Endothelial cell of umbilical vein (primary cell): ENCODE results near the gene PDIA5. TPM values are rescaled to one million over a fixed set of nuclear protein-coding genes. Genes with fewer than 3 reads are reported as not detected.

Source experiments
- BruUV-seq: library from RNA; stranded (reverse); fragments of 400-500 nt; replicated peaks from 2 replicates; lab custom pipeline; 2021; lab: Mats Ljungman, UMichigan
- CTCF ChIA-PET: fragments of 300-600, 350-600 bp; sonication (Branson Sonifier 250); formaldehyde crosslinking; loops from one replicate; lab custom pipeline; 2021; ENCODE audit warnings: antibody characterized with exemption, inconsistent platforms; lab: Charles Lee
- POLR2A ChIA-PET: fragments of 300-600, 350-600 bp; sonication (Branson Sonifier 250); formaldehyde crosslinking; loops from one replicate; lab custom pipeline; 2021; ENCODE audit warnings: antibody characterized with exemption, inconsistent platforms; lab: Charles Lee
- DNase-seq: peaks from one replicate; pipeline ENCODE4 v3.0.0-alpha.2; 2011; ENCODE audit warnings: low read depth, low spot score
- FAIRE-seq: peaks from 2 replicates; lab custom pipeline; 2011; peaks lifted over from hg19 to GRCh38; lab: Jason Lieb, UNC
- H2AFZ ChIP-seq: 2 replicates; pipeline ENCODE4 v1.6.0; 2012; ENCODE audit warnings: low read depth, low read length, control low read depth, inconsistent platforms
- H3K27ac ChIP-seq: 2 replicates; pipeline ENCODE4 v1.5.1; 2011; ENCODE audit warnings: low read depth, mild to moderate bottlenecking, control low read depth, low read length, moderate library complexity; ENCODE audit not compliant: insufficient read depth
- H3K27me3 ChIP-seq, 2 experiments: 2 replicates each; pipeline versions ENCODE4 v1.6.0 to v1.6.1; 2011; ENCODE audit warnings: low read length in 2 of 2, mixed read lengths in 1 of 2; ENCODE audit not compliant: control insufficient read depth in 2 of 2, insufficient read depth in 2 of 2
- H3K36me3 ChIP-seq, 2 experiments: 2 replicates in 1 of 2; 3 replicates in 1 of 2; pipeline ENCODE4 v1.5.1; 2011; ENCODE audit warnings: low read length in 2 of 2, mild to moderate bottlenecking in 1 of 2, moderate library complexity in 1 of 2; ENCODE audit not compliant: control insufficient read depth in 2 of 2, insufficient read depth in 2 of 2; ENCODE audit errors: extremely low read depth in 1 of 2
- H3K4me1 ChIP-seq: 3 replicates; pipeline ENCODE4 v1.5.1; 2011; ENCODE audit warnings: mild to moderate bottlenecking, low read length; ENCODE audit not compliant: control insufficient read depth, insufficient read depth; ENCODE audit errors: extremely low read depth
- H3K4me2 ChIP-seq: 2 replicates; pipeline ENCODE4 v1.6.1; 2011; ENCODE audit warnings: low read length, control low read depth, mixed read lengths; ENCODE audit not compliant: insufficient read depth
- H3K4me3 ChIP-seq, 3 experiments: fragments of 200-600 bp in 1 of 3; sonication (generic), shearing (Covaris generic) in 1 of 3; replicated peaks in 1 of 3; 2 replicates each; pipeline ENCODE4 v1.5.1; 2011 to 2016; ENCODE audit warnings: control low read depth in 3 of 3, low read length in 3 of 3, mild to moderate bottlenecking in 2 of 3, inconsistent platforms in 1 of 3, low read depth in 1 of 3, moderate library complexity in 1 of 3; ENCODE audit not compliant: insufficient read depth in 1 of 3
- H3K79me2 ChIP-seq: 2 replicates; pipeline ENCODE4 v1.6.0; 2012; ENCODE audit warnings: low read length, inconsistent platforms; ENCODE audit not compliant: control insufficient read depth, insufficient read depth
- H3K9ac ChIP-seq: replicated peaks from 2 replicates; pipeline ENCODE3; 2011; ENCODE audit warnings: low read length, control low read depth; ENCODE audit not compliant: insufficient read depth; ENCODE audit errors: extremely low read depth
- H3K9me1 ChIP-seq: replicated peaks from 3 replicates; pipeline ENCODE4 v1.6.0; 2011; ENCODE audit warnings: mild to moderate bottlenecking, low read length; ENCODE audit not compliant: control insufficient read depth, insufficient read depth; ENCODE audit errors: extremely low read depth
- H3K9me3 ChIP-seq: replicated peaks from 2 replicates; pipeline ENCODE4 v1.5.1; 2012; ENCODE audit warnings: low read length, inconsistent platforms; ENCODE audit not compliant: control insufficient read depth, insufficient read depth
- H4K20me1 ChIP-seq: replicated peaks from 2 replicates; pipeline ENCODE3; 2011; ENCODE audit warnings: mild to moderate bottlenecking, low read length; ENCODE audit not compliant: control insufficient read depth, insufficient read depth; ENCODE audit errors: extremely low read depth
- CTCF ChIP-seq, 2 donors: IDR thresholded peaks; 1 replicate in 1 of 2; 2 replicates in 1 of 2; pipeline ENCODE4 v1.5.1; 2011; ENCODE audit warnings: low read length in 2 of 2, mild to moderate bottlenecking in 2 of 2, moderate library complexity in 2 of 2, control low read depth in 1 of 2, inconsistent platforms in 1 of 2, low read depth in 1 of 2; ENCODE audit not compliant: insufficient read depth in 1 of 2; ENCODE audit errors: extremely low read depth in 1 of 2
- EZH2 ChIP-seq: IDR thresholded peaks from 2 replicates; pipeline ENCODE4 v1.6.1; 2012; ENCODE audit warnings: borderline replicate concordance, low read depth, mild to moderate bottlenecking, moderate library complexity, low read length, inconsistent platforms; ENCODE audit not compliant: severe bottlenecking
- FOS ChIP-seq: IDR thresholded peaks from 2 replicates; pipeline ENCODE4 v1.6.1; 2011; ENCODE audit warnings: mild to moderate bottlenecking, low read length, moderate library complexity, borderline replicate concordance; ENCODE audit not compliant: insufficient read depth
- MYC ChIP-seq: IDR thresholded peaks from one replicate; pipeline ENCODE4 v1.6.1; 2011; ENCODE audit warnings: mild to moderate bottlenecking, low read depth, low read length
- POLR2A ChIP-seq: IDR thresholded peaks from 2 replicates; pipeline ENCODE4 v1.6.1; 2012; ENCODE audit warnings: low read depth, mild to moderate bottlenecking, control low read depth, low read length
- dilution Hi-C: fragments of 300-500 bp; cut with MboI; formaldehyde crosslinking; loops from one replicate; pipeline ENCODE4 v1.15.0; 2019; ENCODE audit warnings: low sequenced_read_pairs; ENCODE audit not compliant: extremely low pct_ligation_motif_present
- intact Hi-C: fragments of 100-400 bp; cut with micrococcal nuclease; formaldehyde crosslinking; loops from one replicate; pipeline ENCODE4 v1.10.0; 2022
- polyA plus RNA-seq, 4 experiments: library from polyadenylated mRNA; depleted of rRNA in 3 of 4; stranded (reverse) in 3 of 4; unstranded in 1 of 4; fragments of >200 nt; gene quantifications; 2 replicates each; pipeline versions ENCODE4 v1.2.1 to v1.2.3, GENCODE V29; 2011 to 2012; ENCODE audit warnings: missing spikeins in 1 of 4
- total RNA-seq: library from RNA; stranded (reverse); gene quantifications from 2 replicates; pipeline ENCODE4 v1.2.3, GENCODE V29; 2021

The PDIA5 gene
- total and polyA plus RNA-seq, 2 donors (not counting 3 experiments of a cell fraction or from before 2014, with no cell fraction given), result 55.7 to 85.6 TPM

- no peak overlapping the region for H3K9ac ChIP-seq
- H4K20me1 ChIP-seq, result no peaks in the 10 kb centered on the region
- FAIRE-seq (no peak), DNase-seq (no peak)
- H3K79me2 ChIP-seq, result no peaks in the 10 kb centered on the region
- H3K4me2 ChIP-seq, result no peak overlapping the region
- dilution Hi-C loops, result no loop called here
- CTCF ChIA-PET, result no interaction called here
- TF ChIP-seq EZH2, result no peak
- POLR2A ChIA-PET, result interaction anchor here (0.7 kb wide), 1 partner anchor 132 kb away, joined by 6 read pairs; no protein-coding TSS in a partner anchor
- no peak overlapping the region for H3K27ac ChIP-seq
- H3K4me1 ChIP-seq, result peaks cover 10% of the 10 kb centered on the region
- intact Hi-C loops, result no loop called here
- no peaks in the 10 kb centered on the region for H3K9me1 ChIP-seq
- BruUV-seq, result no TSS peak
- no peaks in the 10 kb centered on the region for H3K9me3 ChIP-seq
- no peak overlapping the region for H2AFZ ChIP-seq
- no peak overlapping the region for H3K4me3 ChIP-seq
- peaks cover 21 to 46% of the 10 kb centered on the region in 2 experiments for H3K36me3 ChIP-seq
- no peaks in the 10 kb centered on the region for H3K27me3 ChIP-seq
Observed at GRCh38 chr3:123159926-123160635, 93.3 kb downstream of the PDIA5 start.

- Histone ChIP-seq H3K4me1 (peaks cover 10% of the 10 kb centered on the region), H3K27me3 (no peaks in the 10 kb centered on the region), H3K9me1 (no peaks in the 10 kb centered on the region), H3K36me3 (peaks cover 18 to 38% of the 10 kb centered on the region in 2 experiments), H3K4me3 (no peak overlapping the region), H3K9me3 (no peaks in the 10 kb centered on the region), H4K20me1 (no peaks in the 10 kb centered on the region), H3K79me2 (no peaks in the 10 kb centered on the region), H3K4me2 (no peak overlapping the region), H2AFZ (no peak overlapping the region), H3K9ac (no peak overlapping the region), H3K27ac (no peak overlapping the region)
- ChIA-PET CTCF (no interaction called here), POLR2A (no interaction called here)
- dilution Hi-C loops, result no loop called here
- TF ChIP-seq CTCF (IDR thresholded peaks at IDR 0.05; ENCODE audit: extremely low read depth in 1 of 2, insufficient read depth in 1 of 2, low read depth in 1 of 2, low read length in 2 of 2), result no peak
- TF ChIP-seq MYC, result no peak
- no peak for TF ChIP-seq POLR2A
- TF ChIP-seq FOS, result no peak
- no peak for FAIRE-seq
- intact Hi-C loops, result no loop called here
- no peak for DNase-seq
- no TSS peak for BruUV-seq
Observed at GRCh38 chr3:123161167-123161566, 94.3 kb downstream of the PDIA5 start.
